ENCODE data around the gene ABHD8. TPM values are rescaled to one million over a fixed set of nuclear protein-coding genes. Genes with fewer than 3 reads are reported as not detected.

The ABHD8 gene
- total RNA-seq, 1 donor from 2014 or later = 6.6 TPM

DNA sequence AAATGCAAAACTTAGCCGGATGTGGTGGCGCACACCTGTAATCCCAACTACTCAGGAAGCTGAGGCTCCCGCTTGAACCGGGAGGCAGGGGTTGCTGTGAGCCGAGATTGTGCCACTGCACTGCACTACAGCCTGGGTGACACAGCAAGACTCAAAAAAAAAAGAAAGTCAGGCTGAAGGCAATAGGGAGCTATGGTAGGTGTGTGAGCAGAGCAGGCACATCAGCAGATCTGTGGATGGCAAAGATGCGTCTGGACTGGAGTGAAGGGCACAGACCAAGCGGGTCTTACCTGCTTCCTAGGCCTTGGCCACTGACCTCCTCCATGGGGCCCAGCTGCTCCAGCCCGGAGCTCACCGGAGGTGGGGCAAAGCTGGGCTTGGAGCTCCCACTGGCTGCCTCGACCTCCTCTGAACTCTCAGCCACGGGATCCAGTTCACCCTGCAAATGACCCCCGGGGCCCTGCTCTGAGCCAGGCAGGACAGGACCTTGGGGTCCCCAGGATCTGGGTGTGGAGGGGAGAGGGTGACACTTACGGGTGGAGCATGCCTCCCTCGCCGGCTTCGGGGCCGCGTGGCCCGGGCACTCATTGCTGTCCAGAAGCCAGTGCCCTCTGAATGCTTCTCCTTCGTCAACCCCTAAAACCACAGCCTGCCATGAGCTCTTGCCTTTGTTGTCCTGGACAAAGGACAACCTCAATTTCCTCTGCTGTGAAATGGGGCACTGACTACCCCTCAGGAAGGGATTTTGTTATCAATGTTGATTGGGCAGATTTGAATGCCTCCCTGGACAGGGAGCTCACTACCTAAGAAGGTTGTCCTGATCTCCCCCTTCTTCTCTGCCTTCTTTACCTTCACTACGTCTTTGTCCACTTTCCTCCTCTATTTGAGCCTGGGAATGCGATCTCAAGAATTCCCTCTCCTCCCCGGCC lies 39.2 kb downstream of the ABHD8 start:
- H3K9me3 Mint-ChIP-seq (ENCODE audit: low read depth) = peaks cover 4% of the 10 kb centered on the region
- DNase-seq (ENCODE audit: low spot score) = no peak
- no peaks in the 10 kb centered on the region for H3K36me3 Mint-ChIP-seq (ENCODE audit: low read depth)
- peaks cover 2% of the 10 kb centered on the region for H3K27me3 Mint-ChIP-seq (ENCODE audit: low read depth)
- H3K4me1 Mint-ChIP-seq (ENCODE audit: low read depth) = peaks cover 19% of the 10 kb centered on the region
- H3K4me3 Mint-ChIP-seq (ENCODE audit: unreplicated experiment) = no peak overlapping the region
- TF ChIP-seq, protein P1, sequence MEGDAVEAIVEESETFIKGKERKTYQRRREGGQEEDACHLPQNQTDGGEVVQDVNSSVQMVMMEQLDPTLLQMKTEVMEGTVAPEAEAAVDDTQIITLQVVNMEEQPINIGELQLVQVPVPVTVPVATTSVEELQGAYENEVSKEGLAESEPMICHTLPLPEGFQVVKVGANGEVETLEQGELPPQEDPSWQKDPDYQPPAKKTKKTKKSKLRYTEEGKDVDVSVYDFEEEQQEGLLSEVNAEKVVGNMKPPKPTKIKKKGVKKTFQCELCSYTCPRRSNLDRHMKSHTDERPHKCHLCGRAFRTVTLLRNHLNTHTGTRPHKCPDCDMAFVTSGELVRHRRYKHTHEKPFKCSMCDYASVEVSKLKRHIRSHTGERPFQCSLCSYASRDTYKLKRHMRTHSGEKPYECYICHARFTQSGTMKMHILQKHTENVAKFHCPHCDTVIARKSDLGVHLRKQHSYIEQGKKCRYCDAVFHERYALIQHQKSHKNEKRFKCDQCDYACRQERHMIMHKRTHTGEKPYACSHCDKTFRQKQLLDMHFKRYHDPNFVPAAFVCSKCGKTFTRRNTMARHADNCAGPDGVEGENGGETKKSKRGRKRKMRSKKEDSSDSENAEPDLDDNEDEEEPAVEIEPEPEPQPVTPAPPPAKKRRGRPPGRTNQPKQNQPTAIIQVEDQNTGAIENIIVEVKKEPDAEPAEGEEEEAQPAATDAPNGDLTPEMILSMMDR (IDR thresholded peaks at IDR 0.05) = no peak
- no peak overlapping the region for H3K27ac Mint-ChIP-seq (ENCODE audit: unreplicated experiment)

DNA sequence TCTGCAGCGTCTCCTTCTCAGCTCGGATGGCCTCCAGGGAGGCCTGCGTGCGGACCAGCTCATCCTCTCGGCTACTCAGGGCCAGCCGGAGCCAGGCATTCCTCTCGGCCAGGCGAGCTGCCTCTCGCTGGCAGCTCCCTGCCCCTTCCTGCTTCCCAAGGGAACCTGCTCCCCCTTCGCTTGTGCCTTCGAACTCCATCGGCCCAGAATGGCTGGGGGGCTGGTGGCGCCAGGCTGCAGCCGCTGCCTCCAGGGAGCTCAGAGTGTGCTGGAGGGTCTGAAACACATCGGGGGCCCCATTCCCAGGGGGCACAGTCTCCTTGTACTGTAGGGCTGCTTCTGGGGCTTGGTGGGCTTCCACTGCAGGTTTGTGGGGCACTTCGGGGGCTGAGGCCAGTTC lies 40.7 kb downstream of the ABHD8 start:
- TF ChIP-seq, protein P1 (IDR thresholded peaks at IDR 0.05) = no peak
- Mint-ChIP-seq H3K4me1 (ENCODE audit: low read depth) (peaks cover 8% of the 10 kb centered on the region), H3K27ac (ENCODE audit: unreplicated experiment) (no peak overlapping the region), H3K36me3 (ENCODE audit: low read depth) (no peaks in the 10 kb centered on the region), H3K4me3 (ENCODE audit: unreplicated experiment) (no peak overlapping the region), H3K27me3 (ENCODE audit: low read depth) (peaks cover 2% of the 10 kb centered on the region), H3K9me3 (ENCODE audit: low read depth) (peaks cover 4% of the 10 kb centered on the region)
- no peak for DNase-seq (ENCODE audit: low spot score)

DNA sequence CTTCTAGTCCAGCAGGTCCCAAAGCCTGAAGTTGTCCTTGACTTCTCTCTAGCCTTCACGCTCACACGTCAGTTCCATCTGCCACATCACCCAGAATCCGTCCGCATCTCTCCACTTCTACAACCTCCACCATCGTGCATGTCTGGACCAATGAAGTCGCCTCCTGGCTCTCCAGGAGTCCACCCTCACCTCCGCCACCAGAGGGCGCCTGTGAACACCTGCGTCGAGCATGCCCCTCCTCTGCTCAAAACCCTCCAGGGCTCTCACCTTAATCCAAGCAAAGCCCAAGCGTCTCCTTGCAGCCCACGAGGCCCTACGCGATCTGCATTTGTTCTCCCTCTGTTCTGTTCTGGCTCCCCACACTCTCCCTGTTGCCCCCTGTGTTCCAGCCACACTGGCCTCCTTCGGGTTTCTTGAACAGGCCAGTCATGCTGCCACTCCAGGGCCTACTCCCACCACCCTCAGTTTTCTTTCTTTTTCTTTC lies 42.3 kb downstream of the ABHD8 start:
- no peak for DNase-seq (ENCODE audit: low spot score)
- TF ChIP-seq, protein P1 (IDR thresholded peaks at IDR 0.05) = peak; percentile 96
- Mint-ChIP-seq H3K27ac (ENCODE audit: unreplicated experiment) (no peak overlapping the region), H3K9me3 (ENCODE audit: low read depth) (no peaks in the 10 kb centered on the region), H3K36me3 (ENCODE audit: low read depth) (no peaks in the 10 kb centered on the region), H3K4me3 (ENCODE audit: unreplicated experiment) (no peak overlapping the region), H3K27me3 (ENCODE audit: low read depth) (peaks cover 2% of the 10 kb centered on the region), H3K4me1 (ENCODE audit: low read depth) (peaks cover 3% of the 10 kb centered on the region)

DNA sequence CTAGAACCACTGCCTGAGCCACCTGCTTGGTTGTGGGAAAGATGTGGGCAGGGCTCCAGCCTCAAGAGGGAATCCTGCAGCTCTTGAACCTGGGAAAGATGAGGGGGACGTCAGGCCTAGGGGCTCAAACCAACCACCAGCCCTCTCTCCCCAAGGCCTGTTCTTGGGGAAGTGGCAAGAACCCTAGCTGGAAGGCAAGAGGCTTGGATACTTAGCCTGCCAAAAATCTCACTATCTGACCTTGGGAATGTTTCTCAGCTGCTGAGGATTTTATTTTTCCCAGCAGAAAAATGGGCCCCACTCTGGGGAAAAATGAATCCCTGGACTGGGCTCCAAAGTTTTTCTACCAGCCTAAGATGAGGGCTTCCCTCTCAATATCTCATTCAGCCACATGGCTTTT lies 43.3 kb downstream of the ABHD8 start:
- no peak for DNase-seq (ENCODE audit: low spot score)
- TF ChIP-seq, protein P1 (IDR thresholded peaks at IDR 0.05) = no peak
- Mint-ChIP-seq H3K36me3 (ENCODE audit: low read depth) (no peaks in the 10 kb centered on the region), H3K4me1 (ENCODE audit: low read depth) (peaks cover 8% of the 10 kb centered on the region), H3K4me3 (ENCODE audit: unreplicated experiment) (no peak overlapping the region), H3K9me3 (ENCODE audit: low read depth) (no peaks in the 10 kb centered on the region), H3K27ac (ENCODE audit: unreplicated experiment) (no peak overlapping the region), H3K27me3 (ENCODE audit: low read depth) (peaks cover 2% of the 10 kb centered on the region)

DNA sequence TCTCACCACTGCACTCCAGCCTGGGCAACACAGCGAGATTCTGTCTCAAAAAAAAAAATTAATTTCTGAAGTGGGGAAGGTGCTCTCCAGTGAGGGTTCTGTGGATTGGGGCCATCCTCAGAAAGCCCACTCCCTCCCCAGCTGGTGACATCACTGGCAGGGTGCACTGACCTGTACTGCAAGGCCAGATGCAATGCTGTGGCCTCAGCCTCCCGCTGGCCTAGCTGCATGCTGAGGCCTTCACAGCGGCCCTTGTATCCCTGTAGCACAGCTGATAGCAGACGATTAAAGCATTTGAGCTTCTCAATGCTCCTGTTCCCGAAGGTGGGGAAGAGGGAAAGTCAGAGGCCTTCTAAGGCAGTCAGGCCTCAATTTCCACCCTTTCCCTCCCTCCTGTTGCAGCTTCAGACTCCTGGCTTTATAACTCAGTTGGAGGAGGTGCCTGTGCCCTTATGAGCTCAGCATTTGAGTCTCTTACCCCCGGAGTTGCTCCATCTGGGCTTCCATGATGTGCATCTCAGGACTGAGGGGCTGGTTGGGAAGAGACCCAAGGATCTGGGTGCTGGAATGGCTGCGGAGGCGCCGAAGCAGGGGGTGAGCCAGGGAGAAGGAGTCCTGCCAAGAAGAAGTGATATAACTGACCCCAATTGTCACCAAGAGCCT lies 44.0 kb downstream of the ABHD8 start:
- Mint-ChIP-seq H3K27ac (ENCODE audit: unreplicated experiment) (no peak overlapping the region), H3K9me3 (ENCODE audit: low read depth) (no peaks in the 10 kb centered on the region), H3K27me3 (ENCODE audit: low read depth) (peaks cover 2% of the 10 kb centered on the region), H3K4me1 (ENCODE audit: low read depth) (peaks cover 10% of the 10 kb centered on the region), H3K4me3 (ENCODE audit: unreplicated experiment) (no peak overlapping the region), H3K36me3 (ENCODE audit: low read depth) (no peaks in the 10 kb centered on the region)
- TF ChIP-seq, protein P1 (IDR thresholded peaks at IDR 0.05) = no peak
- no peak for DNase-seq (ENCODE audit: low spot score)
